Smooth muscle cell (in vitro differentiated cells): ENCODE results near the gene PAIP2. TPM values are rescaled to one million over a fixed set of nuclear protein-coding genes. Genes with fewer than 3 reads are reported as not detected.

Experiments used
- DNase-seq: peaks from one replicate; lab custom pipeline; 2025; ENCODE audit not compliant: unreplicated experiment; lab: John Stamatoyannopoulos, UW
- H2AFZ ChIP-seq: fragments of 200-600 bp; sonication (generic); 2 replicates; pipeline ENCODE4 v1.6.0; 2016; ENCODE audit warnings: antibody characterized with exemption, low read depth, mild to moderate bottlenecking
- H3F3A ChIP-seq: fragments of 200-600 bp; sonication (generic); 2 replicates; pipeline ENCODE4 v1.6.0; 2017; ENCODE audit warnings: antibody characterized with exemption, low read depth
- H3K27ac ChIP-seq: fragments of 200-600 bp; sonication (generic); 2 replicates; pipeline ENCODE4 v1.5.1; 2016; ENCODE audit warnings: low read depth, mild to moderate bottlenecking
- H3K27me3 ChIP-seq: fragments of 200-600 bp; sonication (generic); 2 replicates; pipeline ENCODE4 v1.6.1; 2016; ENCODE audit warnings: low read depth, mild to moderate bottlenecking
- H3K36me3 ChIP-seq: fragments of 200-600 bp; sonication (generic); 2 replicates; pipeline ENCODE4 v1.5.1; 2016; ENCODE audit warnings: low read depth
- H3K4me1 ChIP-seq: fragments of 200-600 bp; sonication (generic); 2 replicates; pipeline ENCODE4 v1.5.1; 2016; ENCODE audit warnings: low read depth
- H3K4me2 ChIP-seq: fragments of 200-600 bp; sonication (generic); 2 replicates; pipeline ENCODE4 v1.6.0; 2016; ENCODE audit warnings: mild to moderate bottlenecking
- H3K4me3 ChIP-seq: fragments of 200-600 bp; sonication (generic); 2 replicates; pipeline ENCODE4 v1.5.1; 2016; ENCODE audit warnings: mild to moderate bottlenecking
- H3K79me2 ChIP-seq: fragments of 200-600 bp; sonication (generic); 2 replicates; pipeline ENCODE4 v1.6.0; 2016; ENCODE audit warnings: low read depth, mild to moderate bottlenecking
- H3K9ac ChIP-seq: fragments of 200-600 bp; sonication (generic); 2 replicates; pipeline ENCODE4 v1.6.0; 2016; ENCODE audit warnings: low read depth
- H3K9me3 ChIP-seq: fragments of 200-600 bp; sonication (generic); replicated peaks from 2 replicates; pipeline ENCODE4 v1.5.1; 2016; ENCODE audit warnings: low read depth
- H4K20me1 ChIP-seq: fragments of 200-600 bp; sonication (generic); 2 replicates; pipeline ENCODE4 v1.6.0; 2016; ENCODE audit warnings: low read depth
- CTCF ChIP-seq: fragments of 200-600 bp; sonication (generic); IDR thresholded peaks from 2 replicates; pipeline ENCODE4 v1.5.1; 2017; ENCODE audit warnings: borderline replicate concordance, mild to moderate bottlenecking, antibody characterized with exemption; ENCODE audit not compliant: insufficient read depth, poor library complexity, severe bottlenecking
- WGBS: methylation state at CpG from one replicate; pipeline ENCODE4 v1.1.7; 2016; ENCODE audit warnings: low lambda C conversion rate; 5-methylcytosine and 5-hydroxymethylcytosine counted together
- polyA plus RNA-seq: library from polyadenylated mRNA; unstranded; fragments of >200 nt; fragmentation: Nextera tagmentation; extraction: Ambion mirVana; gene quantifications from 2 replicates; pipeline ENCODE4 v1.2.1, GENCODE V29; 2016
- total RNA-seq: library from RNA; depleted of rRNA; stranded (reverse); fragments of >200 nt; gene quantifications from 2 replicates; pipeline ENCODE4 v1.2.3, GENCODE V29; 2014

PAIP2 gene
- total and polyA plus RNA-seq, 2 experiments from 2014 or later, result 98.1 to 123 TPM

DNA sequence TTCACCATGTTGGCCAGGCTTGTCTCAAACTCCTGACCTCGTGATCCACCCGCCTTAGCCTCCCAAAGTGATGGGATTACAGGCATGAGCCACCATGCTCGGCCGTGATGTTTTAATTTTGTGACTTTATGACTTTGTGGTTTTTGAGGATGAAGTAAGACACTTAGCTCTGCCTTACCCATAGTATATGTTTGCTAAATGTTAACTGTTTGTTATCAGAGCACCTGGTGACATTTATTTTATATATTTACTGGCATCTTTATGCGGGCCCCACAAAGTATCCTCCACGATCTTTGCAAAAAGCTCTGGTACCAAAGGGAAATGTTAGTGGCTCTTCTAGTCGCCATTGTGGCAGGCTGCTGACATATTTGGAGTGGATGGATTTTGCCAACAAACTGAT lies 34.7 kb downstream of the PAIP2 start:
- no peaks in the 10 kb centered on the region for H3K4me1 ChIP-seq
- H3K36me3 ChIP-seq, result no peaks in the 10 kb centered on the region
- no peaks in the 10 kb centered on the region for H3K9me3 ChIP-seq
- H3K9ac ChIP-seq, result no peak overlapping the region
- no peak for DNase-seq
- H4K20me1 ChIP-seq, result peaks cover 3% of the 10 kb centered on the region
- H3K4me2 ChIP-seq, result no peak overlapping the region
- no peak overlapping the region for H3K4me3 ChIP-seq
- no peak overlapping the region for H2AFZ ChIP-seq
- no peaks in the 10 kb centered on the region for H3K79me2 ChIP-seq
- WGBS, result 83% methylated on average over 7 of the region's 7 CpGs
- H3F3A ChIP-seq, result no peaks in the 10 kb centered on the region
- TF ChIP-seq CTCF, result no peak
- no peaks in the 10 kb centered on the region for H3K27me3 ChIP-seq
- no peak overlapping the region for H3K27ac ChIP-seq

DNA sequence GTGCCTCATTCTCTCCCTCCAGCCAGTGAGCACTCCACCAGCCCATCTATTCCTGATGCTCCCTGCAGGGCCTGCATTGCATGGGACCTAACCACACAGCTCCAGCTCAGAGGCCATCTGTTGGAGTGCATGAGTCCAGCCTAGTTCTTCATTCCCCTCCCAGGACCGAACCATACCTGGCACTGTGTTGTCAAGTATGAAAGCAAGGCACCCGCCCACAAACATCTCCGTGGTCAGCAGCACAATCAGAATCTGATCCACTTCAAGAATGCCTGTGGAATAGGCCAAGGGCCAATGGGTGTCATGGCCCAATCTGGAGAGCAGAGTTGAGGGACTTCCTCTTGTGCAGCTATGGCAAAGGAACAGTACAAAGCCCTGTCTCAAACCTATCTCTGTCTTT lies 35.6 kb downstream of the PAIP2 start:
- Histone ChIP-seq H3K9me3 (no peaks in the 10 kb centered on the region), H3K79me2 (no peaks in the 10 kb centered on the region), H3K4me2 (no peak overlapping the region), H3K27ac (no peak overlapping the region), H3K4me3 (no peak overlapping the region), H2AFZ (no peak overlapping the region), H3F3A (no peaks in the 10 kb centered on the region), H3K27me3 (no peaks in the 10 kb centered on the region), H3K9ac (no peak overlapping the region), H4K20me1 (no peaks in the 10 kb centered on the region), H3K36me3 (no peaks in the 10 kb centered on the region), H3K4me1 (no peaks in the 10 kb centered on the region)
- 97% methylated on average over 3 of the region's 3 CpGs for WGBS
- no peak for DNase-seq
- TF ChIP-seq CTCF, result no peak

GRCh38 chr5:139378101-139378825 lies 36.6 kb downstream of the PAIP2 start:
- H3K4me3 ChIP-seq, result no peak overlapping the region
- H3K9ac ChIP-seq, result no peak overlapping the region
- H3K4me1 ChIP-seq, result no peaks in the 10 kb centered on the region
- H4K20me1 ChIP-seq, result no peaks in the 10 kb centered on the region
- WGBS, result 92% methylated on average over 47 of the region's 47 CpGs
- H2AFZ ChIP-seq, result no peak overlapping the region
- no peak overlapping the region for H3K4me2 ChIP-seq
- H3K36me3 ChIP-seq, result no peaks in the 10 kb centered on the region
- no peaks in the 10 kb centered on the region for H3K27me3 ChIP-seq
- no peaks in the 10 kb centered on the region for H3F3A ChIP-seq
- no peaks in the 10 kb centered on the region for H3K79me2 ChIP-seq
- TF ChIP-seq CTCF, result no peak
- H3K9me3 ChIP-seq, result no peaks in the 10 kb centered on the region
- no peak for DNase-seq
- H3K27ac ChIP-seq, result no peak overlapping the region

GRCh38 chr5:139378941-139379361 lies 37.3 kb downstream of the PAIP2 start:
- Histone ChIP-seq H2AFZ (no peak overlapping the region), H3K36me3 (no peaks in the 10 kb centered on the region), H3K4me3 (no peak overlapping the region), H3K9ac (no peak overlapping the region), H3F3A (no peaks in the 10 kb centered on the region), H3K4me2 (no peak overlapping the region), H3K27me3 (no peaks in the 10 kb centered on the region), H3K27ac (no peak overlapping the region), H3K4me1 (no peaks in the 10 kb centered on the region), H3K9me3 (no peaks in the 10 kb centered on the region), H4K20me1 (no peaks in the 10 kb centered on the region), H3K79me2 (no peaks in the 10 kb centered on the region)
- 95% methylated on average over 13 of the region's 13 CpGs for WGBS
- DNase-seq, result no peak
- TF ChIP-seq CTCF, result no peak
